Stomach smooth muscle (tissue), 2 donors: ENCODE data around the gene ARMCX1.
"Not testable (repeated sequence)": the region's sequence is repeated elsewhere in the genome, so short reads cannot be mapped to it uniquely, and the experiment has no call there.

Experiments
- H3K27ac ChIP-seq: one replicate; pipeline ENCODE4 v1.7.0; 2013; ENCODE audit warnings: mild to moderate bottlenecking, low read length, inconsistent platforms
- H3K27me3 ChIP-seq, 2 donors: one replicate each; pipeline ENCODE4 v1.7.0; 2013; ENCODE audit warnings: low read length in 2 of 2; ENCODE audit not compliant: insufficient read depth in 2 of 2, control insufficient read depth in 1 of 2
- H3K36me3 ChIP-seq, 2 donors: one replicate each; pipeline ENCODE4 v1.7.0; 2013; ENCODE audit warnings: low read length in 2 of 2; ENCODE audit not compliant: control insufficient read depth in 2 of 2, insufficient read depth in 2 of 2
- H3K4me1 ChIP-seq: one replicate; pipeline ENCODE4 v1.7.0; 2013; ENCODE audit warnings: low read length; ENCODE audit not compliant: control insufficient read depth, insufficient read depth
- H3K4me3 ChIP-seq, 2 donors: one replicate each; pipeline ENCODE4 v1.7.0; 2013; ENCODE audit warnings: low read length in 2 of 2
- H3K9ac ChIP-seq, 2 donors: one replicate each; pipeline ENCODE4 v1.7.0; 2013; ENCODE audit warnings: low read length in 2 of 2, mild to moderate bottlenecking in 1 of 2
- H3K9me3 ChIP-seq, 2 donors: one replicate each; pipeline ENCODE4 v1.7.0; 2013; ENCODE audit warnings: low read length in 2 of 2; ENCODE audit not compliant: control insufficient read depth in 2 of 2
- donor health status: healthy.
- donor health status: Pancreatic carcinoma.

The ARMCX1 gene

DNA sequence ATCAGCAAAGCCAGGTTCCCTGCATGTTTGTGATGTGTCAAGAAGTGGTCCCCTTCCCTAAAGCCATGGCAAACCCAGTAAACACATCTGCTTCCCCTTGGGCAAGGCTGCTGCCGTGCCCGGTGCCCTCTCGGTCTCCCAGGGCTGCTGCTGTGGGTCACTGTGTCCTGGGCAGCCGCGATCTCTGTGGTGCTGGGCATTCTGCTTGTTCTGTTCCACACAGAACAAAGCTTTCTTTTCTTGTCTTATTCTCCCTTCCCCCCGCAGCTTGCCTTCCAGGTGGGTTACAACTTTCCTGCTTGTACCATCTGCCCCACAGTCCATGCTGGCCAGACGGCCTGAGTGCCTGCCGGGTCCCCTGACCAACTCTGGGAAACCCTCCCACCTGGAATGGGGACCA, 49.2 kb downstream of the ARMCX1 start:
- H3K9ac ChIP-seq, H3K27me3 ChIP-seq, H3K36me3 ChIP-seq, H3K4me1 ChIP-seq, H3K9me3 ChIP-seq, H3K4me3 ChIP-seq, H3K27ac ChIP-seq: not testable (repeated sequence)

DNA sequence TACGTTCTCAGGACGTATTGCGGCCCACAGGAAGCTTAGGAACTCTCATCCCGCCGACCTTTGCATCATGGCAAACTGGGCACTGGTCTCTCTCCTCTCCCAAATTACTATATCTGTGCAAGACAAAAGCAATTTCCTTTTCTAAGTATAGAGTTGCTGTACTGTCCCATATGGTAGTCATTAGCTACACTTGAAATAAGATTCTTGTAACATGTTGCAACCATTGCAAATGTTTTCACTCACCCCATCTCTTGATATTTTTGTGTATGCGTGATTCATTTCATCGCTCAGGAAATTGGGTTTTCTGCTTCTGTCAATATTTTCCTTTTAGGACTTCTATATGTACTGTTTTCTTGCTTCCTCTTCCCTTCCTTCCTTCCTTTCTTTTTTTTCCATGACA, 51.7 kb downstream of the ARMCX1 start:
- peaks cover 0 to 3% of the 10 kb centered on the region in 2 donors for H3K27me3 ChIP-seq
- H3K27ac ChIP-seq: no peak overlapping the region
- H3K9me3 ChIP-seq: no peaks in the 10 kb centered on the region
- H3K36me3 ChIP-seq: no peaks in the 10 kb centered on the region
- no peak overlapping the region for H3K4me3 ChIP-seq
- H3K9ac ChIP-seq: no peak overlapping the region
- H3K4me1 ChIP-seq: no peaks in the 10 kb centered on the region
